HG03280 (cell line): ENCODE results near the gene LRRC49.
"Not testable (repeated sequence)": the region's sequence is repeated elsewhere in the genome, so short reads cannot be mapped to it uniquely, and the experiment has no call there.

Source experiments
- ATAC-seq: cut with Tn5 transposase; IDR thresholded peaks from one replicate; pipeline ENCODE4 v1.9.1; 2021; ENCODE audit warnings: mild to moderate bottlenecking, moderate library complexity; ENCODE audit not compliant: unreplicated experiment

Gene LRRC49

GRCh38 chr15:70922119-70922518, 29.5 kb downstream of the LRRC49 start:
- ATAC-seq, result no peak

DNA sequence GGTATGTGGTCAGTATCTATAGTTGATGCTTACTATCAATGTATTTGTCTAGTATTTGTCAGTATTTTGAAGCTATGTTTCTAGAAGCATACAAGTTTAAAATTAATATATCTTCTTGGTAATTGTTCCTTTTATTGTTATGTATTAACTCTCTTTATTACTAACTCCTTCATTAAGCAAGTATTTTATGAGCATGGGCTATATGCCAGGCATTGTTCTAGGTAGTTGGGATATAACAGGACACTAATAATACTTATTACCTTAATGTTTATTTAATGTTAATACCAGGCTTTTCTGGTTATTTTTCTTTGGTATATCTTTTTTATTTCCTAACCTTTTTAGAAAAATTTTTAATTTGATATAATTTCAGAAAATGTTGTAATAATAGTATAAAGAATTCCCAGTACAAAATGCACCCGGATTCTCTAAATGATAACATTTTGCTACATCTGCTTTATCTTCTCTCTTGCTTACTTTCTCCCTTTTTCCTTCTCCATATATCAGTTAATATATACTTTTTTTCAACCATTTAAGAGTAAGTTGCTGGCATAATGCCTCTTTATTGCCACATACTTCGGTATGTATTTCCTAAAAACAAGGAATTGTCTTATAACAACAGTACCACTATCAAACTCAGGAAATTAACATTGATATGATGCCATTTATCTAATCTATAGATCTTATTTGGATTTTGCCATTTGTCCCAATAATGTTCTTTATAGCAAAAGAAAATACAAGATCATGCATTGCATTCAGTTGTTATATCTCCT, 30.9 kb downstream of the LRRC49 start:
- no peak for ATAC-seq

- ATAC-seq, result not testable (repeated sequence)
Measured at GRCh38 chr15:70926914-70927313, 34.3 kb downstream of the LRRC49 start.

DNA sequence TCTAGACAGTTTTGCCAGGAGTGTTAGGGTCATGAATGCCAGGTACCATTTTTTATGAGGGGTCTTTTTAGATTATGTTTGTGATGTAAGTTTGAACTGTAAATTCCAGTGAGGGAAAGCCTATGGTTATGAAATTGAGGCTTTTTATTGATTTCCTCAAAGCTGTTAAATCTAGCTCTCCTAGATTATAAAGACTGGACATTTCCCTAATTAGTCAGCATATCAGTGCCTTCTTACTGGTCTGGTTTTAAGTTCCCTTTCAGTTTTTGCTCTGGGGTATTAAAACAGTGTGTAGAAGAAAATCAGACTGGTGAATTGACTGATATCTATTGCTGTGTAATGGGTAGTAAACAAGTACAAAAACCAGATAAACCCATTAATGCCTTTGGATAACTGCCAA, 39.2 kb downstream of the LRRC49 start:
- no peak for ATAC-seq

- no peak for ATAC-seq
Measured at GRCh38 chr15:70932397-70932796, 39.8 kb downstream of the LRRC49 start.

GRCh38 chr15:70933411-70933810, 40.8 kb downstream of the LRRC49 start:
- no peak for ATAC-seq

GRCh38 chr15:70935631-70936030, 43.0 kb downstream of the LRRC49 start:
- ATAC-seq, result no peak

- ATAC-seq, result no peak
Measured at GRCh38 chr15:70936326-70936725, 43.7 kb downstream of the LRRC49 start.

DNA sequence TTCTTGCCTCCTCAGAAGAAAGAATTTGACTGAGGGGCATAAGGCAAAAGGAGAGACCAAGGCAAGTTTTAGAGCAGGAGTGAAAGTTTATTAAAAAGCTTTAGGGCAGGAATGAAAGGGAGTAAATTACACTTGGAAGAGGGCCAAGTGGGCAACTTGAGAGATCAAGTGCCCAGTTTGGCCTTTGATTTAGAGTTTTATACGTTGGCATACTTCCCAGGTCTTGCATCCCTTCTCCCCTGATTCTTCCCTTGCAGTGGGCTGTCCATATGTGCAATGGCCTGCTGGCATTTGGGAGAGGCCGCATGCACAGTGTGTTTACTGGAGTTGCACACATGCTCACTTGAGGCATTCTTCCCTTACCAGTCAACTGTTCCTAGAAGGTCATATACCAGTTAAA, 50.7 kb downstream of the LRRC49 start:
- ATAC-seq, result not testable (repeated sequence)

- ATAC-seq, result no peak
Measured at GRCh38 chr15:70947351-70948335, 55.0 kb downstream of the LRRC49 start.

GRCh38 chr15:70950953-70951352, 58.3 kb downstream of the LRRC49 start:
- ATAC-seq, result no peak

DNA sequence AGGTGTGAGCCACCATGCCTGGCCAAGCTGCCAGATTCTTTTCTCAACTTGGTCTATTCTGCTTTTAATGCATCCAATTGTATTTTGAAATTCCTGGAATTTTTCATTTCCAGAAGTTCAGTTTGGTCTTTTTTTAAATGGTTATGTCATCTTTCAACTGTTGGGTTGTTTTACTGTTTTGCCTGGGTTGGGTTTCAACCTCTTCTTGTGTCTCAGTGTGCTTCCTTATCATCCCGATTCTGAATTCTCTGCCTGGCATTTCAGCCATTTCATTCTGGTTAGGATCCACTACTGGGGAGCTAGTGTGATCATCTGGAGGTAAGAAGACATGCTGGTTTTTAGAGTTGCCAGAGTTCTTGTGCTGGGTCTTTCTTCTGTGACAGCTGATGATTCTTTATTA, 61.5 kb downstream of the LRRC49 start:
- ATAC-seq, result no peak

DNA sequence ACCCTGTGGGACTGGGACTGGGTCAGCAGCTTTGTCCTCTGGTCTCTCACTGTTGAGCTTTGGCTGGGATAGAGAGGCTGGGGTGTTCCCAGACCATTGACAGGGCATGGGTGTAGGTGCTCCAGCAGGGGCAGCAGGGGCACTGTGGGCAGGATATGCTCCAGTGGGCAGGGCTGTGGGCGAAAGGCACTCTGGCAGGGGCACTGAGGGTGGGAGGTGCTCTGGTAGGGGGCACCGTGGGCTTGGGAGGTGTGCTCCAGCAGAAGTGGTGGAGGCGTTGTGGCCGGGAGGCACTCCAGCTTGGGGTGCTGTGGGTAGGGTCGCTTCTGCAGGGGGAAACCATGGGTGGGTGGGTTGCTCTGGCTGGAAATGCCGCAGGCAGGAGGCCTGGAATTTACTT, 62.1 kb downstream of the LRRC49 start:
- ATAC-seq, result no peak

DNA sequence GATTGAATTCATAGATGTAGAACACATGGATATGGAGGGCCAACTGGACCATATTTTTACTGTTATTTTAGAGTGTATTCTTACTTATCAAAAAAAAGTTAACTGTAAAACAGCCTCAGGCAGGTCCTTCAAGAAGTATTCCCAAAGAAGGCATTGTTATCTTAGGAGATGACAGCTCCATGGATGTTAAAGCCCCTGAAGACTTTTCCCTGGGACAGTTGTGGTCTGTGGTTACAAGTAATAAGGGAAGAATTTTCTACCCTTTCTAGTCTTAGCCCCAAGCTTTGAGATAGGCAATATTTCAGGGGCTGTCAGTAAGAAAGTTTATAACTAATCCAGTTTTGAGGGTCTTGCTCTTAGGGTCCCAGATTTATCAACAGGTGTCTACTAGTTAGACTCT, 62.5 kb downstream of the LRRC49 start:
- no peak for ATAC-seq

DNA sequence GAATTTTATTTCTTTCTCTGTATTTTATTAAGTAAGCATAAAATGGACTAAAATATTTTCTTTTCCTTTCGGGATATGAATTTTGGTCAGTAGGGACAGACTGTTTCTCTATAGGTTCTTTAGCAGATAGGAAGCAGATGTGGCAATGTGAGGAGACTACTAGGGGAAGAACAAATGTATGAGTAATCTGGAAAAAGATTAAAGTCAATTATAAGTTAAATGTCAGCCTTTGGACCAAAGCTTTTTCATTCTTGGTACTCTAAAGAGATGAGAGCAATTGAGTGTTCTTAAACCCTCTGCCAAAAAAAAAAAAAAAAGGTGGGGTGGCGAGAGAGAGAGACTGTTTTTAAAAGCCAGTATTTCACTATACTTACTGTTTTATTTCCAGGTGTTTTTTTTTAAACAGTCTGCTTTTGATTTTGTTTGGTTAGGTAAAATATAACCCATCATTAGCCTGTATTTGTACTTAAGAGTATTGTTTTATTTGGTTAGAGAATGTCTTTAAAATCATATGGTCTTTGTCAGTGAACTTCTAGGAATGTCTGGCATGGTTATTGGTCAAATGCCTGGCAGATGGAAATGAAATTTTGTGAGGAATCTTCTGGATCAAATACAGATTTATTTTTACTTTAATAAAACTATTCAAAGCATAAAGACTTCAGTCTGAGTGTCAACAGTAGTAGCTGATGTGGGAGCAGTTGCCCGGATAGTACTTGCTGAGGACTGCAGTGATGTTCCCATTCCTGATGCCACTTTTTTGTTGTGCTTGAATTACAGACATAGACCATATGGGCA, 63.8 kb downstream of the LRRC49 start:
- no peak for ATAC-seq

DNA sequence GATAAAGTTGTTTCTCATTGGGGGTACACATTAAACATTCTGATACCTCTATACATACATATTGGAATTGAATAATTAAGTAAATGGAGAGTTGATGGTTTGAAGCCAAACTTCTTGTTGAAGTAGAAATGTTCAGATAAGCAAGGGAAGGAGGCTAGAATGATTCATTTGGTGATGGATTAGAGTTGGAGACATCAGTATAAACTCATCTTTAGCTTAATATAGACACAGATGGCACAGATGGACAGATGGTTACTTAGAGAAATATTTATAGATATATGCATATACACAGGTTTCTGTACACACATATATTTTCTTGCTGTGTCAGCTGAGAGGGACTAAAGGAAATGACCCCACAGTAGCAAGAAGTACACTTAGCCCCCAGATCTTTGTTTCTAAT, 69.5 kb downstream of the LRRC49 start:
- ATAC-seq, result no peak

GRCh38 chr15:70963199-70963598, 70.6 kb downstream of the LRRC49 start:
- no peak for ATAC-seq

DNA sequence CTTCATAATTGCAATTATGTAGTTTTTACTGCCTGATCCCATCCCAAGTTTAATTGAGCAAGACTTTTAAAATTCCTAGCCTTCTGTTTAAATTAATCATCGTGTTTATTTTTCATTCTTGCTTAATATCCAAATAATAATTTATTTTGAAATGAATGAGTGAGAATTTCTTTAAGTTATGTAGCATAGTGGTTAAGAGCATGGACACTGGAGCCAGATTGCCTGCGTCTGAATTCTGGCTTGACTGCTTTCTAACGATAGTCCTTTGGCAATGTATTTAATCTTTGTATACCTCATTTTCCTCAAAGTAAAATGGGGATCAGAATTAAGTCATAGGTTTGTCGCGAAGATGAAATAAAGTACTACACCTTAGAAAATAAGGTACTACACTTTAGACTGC, 71.4 kb downstream of the LRRC49 start:
- no peak for ATAC-seq

DNA sequence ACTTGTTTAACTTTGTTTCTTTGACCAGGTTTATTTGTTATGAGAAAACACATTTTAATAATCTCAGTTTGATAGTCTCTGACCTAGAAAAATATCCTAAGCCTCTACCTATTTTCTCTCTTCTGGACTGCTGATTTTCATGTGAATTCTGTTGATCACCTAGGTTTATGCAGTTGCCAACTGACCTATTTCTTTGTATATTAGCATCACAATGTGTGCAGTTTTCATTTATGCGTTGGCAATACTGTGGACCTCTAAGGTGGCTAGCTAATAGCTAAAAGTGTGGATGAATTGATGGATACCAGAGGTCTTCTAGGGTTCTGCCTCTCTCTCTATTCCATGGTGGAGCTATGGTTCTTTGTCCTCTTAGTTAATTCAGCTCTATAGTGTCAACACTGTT, 72.1 kb downstream of the LRRC49 start:
- no peak for ATAC-seq

DNA sequence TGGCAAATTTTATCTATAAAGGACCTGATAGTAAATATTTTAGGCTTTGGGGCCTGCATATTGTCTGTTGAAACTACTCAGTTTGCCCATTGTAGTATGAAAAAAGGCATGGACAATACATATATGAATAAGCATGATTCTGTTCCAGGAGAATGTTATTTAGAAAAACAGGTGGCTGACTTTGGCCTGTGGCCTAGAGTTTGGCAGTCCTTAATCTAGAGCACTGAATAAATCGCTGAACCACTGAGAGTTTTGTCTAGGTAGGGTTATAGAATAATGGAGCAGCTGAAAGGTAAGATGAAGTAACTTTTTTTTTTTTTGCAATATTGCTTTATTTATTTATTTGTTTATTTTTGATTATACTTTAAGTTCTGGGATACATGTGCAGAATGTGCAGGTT, 75.0 kb downstream of the LRRC49 start:
- ATAC-seq, result no peak
